ENCODE results near the gene CYRIA. TPM values are rescaled to one million over a fixed set of nuclear protein-coding genes. Genes with fewer than 3 reads are reported as not detected.

CYRIA gene
- total and polyA plus RNA-seq, 2 donors (not counting 1 experiment from before 2014, with no cell fraction given) = 6.3 to 10.2 TPM

DNA sequence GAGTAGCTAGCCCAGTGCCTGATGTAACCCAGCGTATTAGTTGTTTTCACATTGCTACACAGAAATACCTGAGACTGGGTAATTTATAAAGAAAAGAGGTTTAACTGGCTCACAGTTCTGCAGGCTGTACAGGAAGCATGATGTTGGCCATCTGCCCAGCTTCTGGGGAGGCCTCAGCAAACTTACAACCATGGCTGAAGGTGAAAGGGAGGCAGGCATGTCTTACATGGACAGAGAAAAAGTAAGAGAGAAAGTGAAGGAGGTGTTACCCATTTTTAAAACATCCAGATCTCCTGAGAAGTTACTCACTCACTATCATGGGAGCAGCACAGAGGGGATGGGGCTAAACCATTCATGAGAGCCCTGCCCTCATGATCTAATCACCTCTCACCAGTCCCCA is 6.1 kb upstream of the CYRIA start:
- no peak for TF ChIP-seq EZH2 (IDR thresholded peaks at IDR 0.05; ENCODE audit: low read length, missing control alignments)
- TF ChIP-seq, protein P1, sequence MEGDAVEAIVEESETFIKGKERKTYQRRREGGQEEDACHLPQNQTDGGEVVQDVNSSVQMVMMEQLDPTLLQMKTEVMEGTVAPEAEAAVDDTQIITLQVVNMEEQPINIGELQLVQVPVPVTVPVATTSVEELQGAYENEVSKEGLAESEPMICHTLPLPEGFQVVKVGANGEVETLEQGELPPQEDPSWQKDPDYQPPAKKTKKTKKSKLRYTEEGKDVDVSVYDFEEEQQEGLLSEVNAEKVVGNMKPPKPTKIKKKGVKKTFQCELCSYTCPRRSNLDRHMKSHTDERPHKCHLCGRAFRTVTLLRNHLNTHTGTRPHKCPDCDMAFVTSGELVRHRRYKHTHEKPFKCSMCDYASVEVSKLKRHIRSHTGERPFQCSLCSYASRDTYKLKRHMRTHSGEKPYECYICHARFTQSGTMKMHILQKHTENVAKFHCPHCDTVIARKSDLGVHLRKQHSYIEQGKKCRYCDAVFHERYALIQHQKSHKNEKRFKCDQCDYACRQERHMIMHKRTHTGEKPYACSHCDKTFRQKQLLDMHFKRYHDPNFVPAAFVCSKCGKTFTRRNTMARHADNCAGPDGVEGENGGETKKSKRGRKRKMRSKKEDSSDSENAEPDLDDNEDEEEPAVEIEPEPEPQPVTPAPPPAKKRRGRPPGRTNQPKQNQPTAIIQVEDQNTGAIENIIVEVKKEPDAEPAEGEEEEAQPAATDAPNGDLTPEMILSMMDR (conservative IDR thresholded peaks at IDR 0.05 in 1 of 2, IDR thresholded peaks at IDR 0.05 in 1 of 2; ENCODE audit: low read depth in 1 of 2, low read length in 2 of 2) = no peak
- peak; percentile 22 to 33 for DNase-seq (ENCODE audit: low read depth in 2 of 2)
- Histone ChIP-seq H4K20me1 (ENCODE audit: control insufficient read depth, extremely low read depth, insufficient read depth, low read length) (no peaks in the 10 kb centered on the region), H3K9ac (ENCODE audit: insufficient read depth, low read length) (no peak overlapping the region), H3K9me3 (ENCODE audit: control insufficient read depth, insufficient read depth, low read depth, low read length) (no peaks in the 10 kb centered on the region), H2AFZ (ENCODE audit: low read length) (no peak overlapping the region), H3K4me2 (ENCODE audit: extremely low read depth, insufficient read depth, low read length) (no peak overlapping the region), H3K27ac (ENCODE audit: insufficient read depth, low read length) (no peak overlapping the region), H3K4me1 (ENCODE audit: control insufficient read depth, extremely low read depth, insufficient read depth, low read length) (no peaks in the 10 kb centered on the region), H3K27me3 (ENCODE audit: control insufficient read depth, insufficient read depth, low read length) (no peaks in the 10 kb centered on the region), H3K36me3 (ENCODE audit: control insufficient read depth, insufficient read depth, low read length) (no peaks in the 10 kb centered on the region), H3K79me2 (ENCODE audit: control insufficient read depth, insufficient read depth, low read length) (no peaks in the 10 kb centered on the region), H3K4me3 (replicated peaks in 1 of 4; ENCODE audit: control extremely low read depth in 1 of 4, insufficient read depth in 1 of 4, low read depth in 3 of 4, low read length in 4 of 4) (no peak overlapping the region)

DNA sequence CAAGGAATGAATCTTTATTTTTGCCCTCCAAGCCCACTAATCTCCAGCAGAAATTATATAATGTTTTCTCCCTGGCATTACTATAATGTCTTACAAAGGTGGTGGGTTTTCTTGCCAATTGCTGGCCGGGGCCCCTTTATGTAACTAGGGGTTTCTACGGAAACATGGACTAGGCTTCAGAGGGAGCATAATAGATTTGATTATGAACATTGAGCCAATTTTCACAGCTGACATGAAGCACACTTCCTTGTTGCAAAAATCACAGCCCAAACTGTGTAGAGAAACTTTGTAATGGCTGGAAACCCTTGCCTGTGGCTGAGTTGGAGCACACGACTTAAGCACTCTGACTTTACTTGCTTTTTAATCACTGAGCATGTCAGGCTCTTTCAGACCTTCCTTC is 3.8 kb upstream of the CYRIA start:
- H3K4me3 ChIP-seq (replicated peaks in 1 of 4; ENCODE audit: control extremely low read depth in 1 of 4, insufficient read depth in 1 of 4, low read depth in 3 of 4, low read length in 4 of 4) = no peak overlapping the region
- H3K9me3 ChIP-seq (ENCODE audit: control insufficient read depth, insufficient read depth, low read depth, low read length) = no peaks in the 10 kb centered on the region
- no peaks in the 10 kb centered on the region for H3K79me2 ChIP-seq (ENCODE audit: control insufficient read depth, insufficient read depth, low read length)
- no peaks in the 10 kb centered on the region for H3K36me3 ChIP-seq (ENCODE audit: control insufficient read depth, insufficient read depth, low read length)
- no peak overlapping the region for H3K4me2 ChIP-seq (ENCODE audit: extremely low read depth, insufficient read depth, low read length)
- peaks cover 6% of the 10 kb centered on the region for H3K4me1 ChIP-seq (ENCODE audit: control insufficient read depth, extremely low read depth, insufficient read depth, low read length)
- TF ChIP-seq EZH2 (IDR thresholded peaks at IDR 0.05; ENCODE audit: low read length, missing control alignments) = no peak
- TF ChIP-seq, protein P1 (conservative IDR thresholded peaks at IDR 0.05 in 1 of 2, IDR thresholded peaks at IDR 0.05 in 1 of 2; ENCODE audit: low read depth in 1 of 2, low read length in 2 of 2) = no peak
- no peak overlapping the region for H3K9ac ChIP-seq (ENCODE audit: insufficient read depth, low read length)
- DNase-seq (ENCODE audit: low read depth in 2 of 2) = no peak
- H3K27me3 ChIP-seq (ENCODE audit: control insufficient read depth, insufficient read depth, low read length) = no peaks in the 10 kb centered on the region
- no peak overlapping the region for H3K27ac ChIP-seq (ENCODE audit: insufficient read depth, low read length)
- H4K20me1 ChIP-seq (ENCODE audit: control insufficient read depth, extremely low read depth, insufficient read depth, low read length) = no peaks in the 10 kb centered on the region
- H2AFZ ChIP-seq (ENCODE audit: low read length) = no peak overlapping the region

DNA sequence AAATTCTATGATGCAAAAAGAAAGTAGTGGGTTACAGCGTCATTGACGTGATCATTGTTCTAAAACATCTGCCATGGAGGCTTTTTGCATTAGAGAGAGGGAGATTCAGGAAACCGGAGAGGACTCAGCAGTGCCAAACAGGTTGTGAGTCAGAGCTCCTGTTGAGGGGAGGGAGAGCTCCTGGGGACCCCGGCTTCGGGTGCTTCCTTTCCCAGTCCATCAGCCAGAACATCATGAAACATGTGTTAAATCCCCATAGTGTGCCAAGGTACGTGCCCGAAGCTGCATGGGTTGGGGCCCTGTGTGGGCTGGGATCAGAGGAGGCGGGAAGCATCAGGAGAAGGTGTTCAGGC is 791 bp upstream of the CYRIA start:
- Histone ChIP-seq H3K9ac (ENCODE audit: insufficient read depth, low read length) (no peak overlapping the region), H3K4me1 (ENCODE audit: control insufficient read depth, extremely low read depth, insufficient read depth, low read length) (peaks cover 17% of the 10 kb centered on the region), H3K36me3 (ENCODE audit: control insufficient read depth, insufficient read depth, low read length) (no peaks in the 10 kb centered on the region), H3K4me3 (replicated peaks in 1 of 4; ENCODE audit: control extremely low read depth in 1 of 4, insufficient read depth in 1 of 4, low read depth in 3 of 4, low read length in 4 of 4) (peak overlapping the region; percentile 15 to 63 (median 38)), H3K79me2 (ENCODE audit: control insufficient read depth, insufficient read depth, low read length) (no peaks in the 10 kb centered on the region), H3K27ac (ENCODE audit: insufficient read depth, low read length) (no peak overlapping the region), H4K20me1 (ENCODE audit: control insufficient read depth, extremely low read depth, insufficient read depth, low read length) (no peaks in the 10 kb centered on the region), H3K9me3 (ENCODE audit: control insufficient read depth, insufficient read depth, low read depth, low read length) (no peaks in the 10 kb centered on the region), H3K27me3 (ENCODE audit: control insufficient read depth, insufficient read depth, low read length) (no peaks in the 10 kb centered on the region), H3K4me2 (ENCODE audit: extremely low read depth, insufficient read depth, low read length) (peak overlapping the region; percentile 6), H2AFZ (ENCODE audit: low read length) (no peak overlapping the region)
- peak; percentile 78 to 80 for DNase-seq (ENCODE audit: low read depth in 2 of 2)
- TF ChIP-seq, protein P1 (conservative IDR thresholded peaks at IDR 0.05 in 1 of 2, IDR thresholded peaks at IDR 0.05 in 1 of 2; ENCODE audit: low read depth in 1 of 2, low read length in 2 of 2) = no peak
- no peak for TF ChIP-seq EZH2 (IDR thresholded peaks at IDR 0.05; ENCODE audit: low read length, missing control alignments)
